HepG2 (cell line): ENCODE results near the gene EXOC3L2. TPM values are rescaled to one million over a fixed set of nuclear protein-coding genes. Genes with fewer than 3 reads are reported as not detected.

Experiments
- ATAC-seq: fragments of 200-7000 bp; cut with Tn5 transposase; 3 replicates; pipeline ENCODE4 v1.9.1; 2020; ENCODE audit warnings: mild to moderate bottlenecking, moderate library complexity
- BruUV-seq: library from RNA; stranded (reverse); fragments of 400-500 nt; replicated peaks from 2 replicates; lab custom pipeline; 2021; lab: Mats Ljungman, UMichigan
- CTCF ChIA-PET: fragments of 300-600 bp; formaldehyde crosslinking; extraction: SDS; loops from one replicate; lab custom pipeline; 2021; ENCODE audit warnings: low total read pairs, inconsistent platforms, low intra/inter-chr PET ratio; lab: Yijun Ruan, JAX
- POLR2A ChIA-PET: fragments of 350-600 bp; sonication (Branson Sonifier 250); formaldehyde crosslinking; loops from one replicate; lab custom pipeline; 2020; ENCODE audit warnings: antibody characterized with exemption, inconsistent platforms; lab: Yijun Ruan, JAX
- DNase-seq: peaks from one replicate; pipeline ENCODE4 v3.0.0-alpha.2; 2015; ENCODE audit warnings: low spot score
- FAIRE-seq: peaks from 3 replicates; lab custom pipeline; 2011; peaks lifted over from hg19 to GRCh38; lab: Jason Lieb, UNC
- H2AFZ ChIP-seq: one replicate; pipeline ENCODE4 v1.6.1; 2011; ENCODE audit warnings: low read length, inconsistent platforms
- H3K27ac ChIP-seq: fragments of 300-600 bp; 3 replicates; pipeline ENCODE4 v1.8.0; 2011; ENCODE audit warnings: mixed run types, mild to moderate bottlenecking, mixed read lengths, low read length, inconsistent platforms; ENCODE audit not compliant: insufficient read depth; ENCODE audit errors: extremely low read length
- H3K27me3 ChIP-seq, 2 experiments: fragments of 200-600 bp in 1 of 2; 2 replicates in 1 of 2; 3 replicates in 1 of 2; pipeline versions ENCODE4 v1.6.0 to v1.8.0; 2011; ENCODE audit warnings: low read length in 2 of 2, mild to moderate bottlenecking in 2 of 2, moderate library complexity in 2 of 2, inconsistent platforms in 1 of 2; ENCODE audit not compliant: insufficient read depth in 2 of 2, control insufficient read depth in 1 of 2
- H3K36me3 ChIP-seq, 2 experiments: fragments of 200-600 bp in 1 of 2; replicated peaks in 1 of 2; 2 replicates in 1 of 2; 3 replicates in 1 of 2; pipeline versions ENCODE4 v1.5.1 to v1.8.0; 2011; ENCODE audit warnings: low read length in 2 of 2, inconsistent platforms in 1 of 2; ENCODE audit not compliant: insufficient read depth in 2 of 2, control insufficient read depth in 1 of 2
- H3K4me1 ChIP-seq: 2 replicates; pipeline ENCODE4 v1.5.1; 2012; ENCODE audit warnings: low read length, inconsistent platforms; ENCODE audit not compliant: insufficient read depth
- H3K4me2 ChIP-seq: 2 replicates; pipeline ENCODE4 v1.6.0; 2011; ENCODE audit warnings: low read depth, low read length, inconsistent platforms
- H3K4me3 ChIP-seq, 3 experiments: fragments of 200-600 bp in 1 of 3; sonication (generic), shearing (Covaris generic) in 1 of 3; replicated peaks in 1 of 3; 2 replicates each; pipeline ENCODE4 v1.5.1; 2011 to 2016; ENCODE audit warnings: low read length in 3 of 3, inconsistent platforms in 2 of 3, low read depth in 2 of 3, mild to moderate bottlenecking in 2 of 3, control low read depth in 1 of 3, mixed read lengths in 1 of 3; ENCODE audit not compliant: insufficient read depth in 1 of 3
- H3K79me2 ChIP-seq: one replicate; pipeline ENCODE4 v1.6.1; 2011; ENCODE audit warnings: low read length, inconsistent platforms; ENCODE audit not compliant: insufficient read depth
- H3K9ac ChIP-seq: 2 replicates; pipeline ENCODE4 v1.6.0; 2011; ENCODE audit warnings: mild to moderate bottlenecking, low read depth, low read length, inconsistent platforms; ENCODE audit not compliant: insufficient read depth
- H3K9me3 ChIP-seq: 2 replicates; pipeline ENCODE4 v1.5.1; 2012; ENCODE audit warnings: mild to moderate bottlenecking, low read length
- H4K20me1 ChIP-seq: 2 replicates; pipeline ENCODE4 v1.6.0; 2011; ENCODE audit warnings: inconsistent platforms, mild to moderate bottlenecking, low read length, moderate library complexity; ENCODE audit not compliant: insufficient read depth
- ARID3A ChIP-seq: IDR thresholded peaks from 2 replicates; pipeline ENCODE4 v1.6.1; 2012; ENCODE audit warnings: low read depth, low read length, improper control_type of control experiment
- ESRRA ChIP-seq: sonication (generic); formaldehyde crosslinking; IDR thresholded peaks from 2 replicates; pipeline ENCODE4 v1.5.1; 2020; ENCODE audit warnings: mild to moderate bottlenecking, low read depth, missing genetic modification reagents
- ETS1 ChIP-seq: sonication (generic); formaldehyde crosslinking; IDR thresholded peaks from 2 replicates; pipeline ENCODE4 v1.4.0; 2020; ENCODE audit warnings: missing genetic modification reagents
- FOXJ3 ChIP-seq: sonication (generic); formaldehyde crosslinking; IDR thresholded peaks from 2 replicates; pipeline ENCODE4 v1.4.0; 2020; ENCODE audit warnings: missing genetic modification reagents, mild to moderate bottlenecking, borderline replicate concordance
- SALL1 ChIP-seq: sonication (generic); formaldehyde crosslinking; IDR thresholded peaks from 2 replicates; pipeline ENCODE4 v1.8.0; 2022; ENCODE audit warnings: mild to moderate bottlenecking, missing genetic modification reagents
- ZNF230 ChIP-seq: sonication (generic); formaldehyde crosslinking; IDR thresholded peaks from 2 replicates; pipeline ENCODE4 v1.4.0; 2020; ENCODE audit warnings: mild to moderate bottlenecking, missing genetic modification reagents
- ZNF460 ChIP-seq: sonication (generic); formaldehyde crosslinking; IDR thresholded peaks from 2 replicates; pipeline ENCODE4 v1.5.1; 2020; ENCODE audit warnings: missing genetic modification reagents, mild to moderate bottlenecking, borderline replicate concordance
- ZNF501 ChIP-seq: sonication (generic); formaldehyde crosslinking; IDR thresholded peaks from 2 replicates; pipeline ENCODE4 v1.5.1; 2020; ENCODE audit warnings: mild to moderate bottlenecking, moderate library complexity, missing genetic modification reagents
- ZNF574 ChIP-seq: sonication (generic); formaldehyde crosslinking; IDR thresholded peaks from 2 replicates; pipeline ENCODE4 v1.4.0; 2020; ENCODE audit warnings: missing genetic modification reagents
- ZNF577 ChIP-seq: sonication (generic); formaldehyde crosslinking; IDR thresholded peaks from 2 replicates; pipeline ENCODE4 v1.4.0; 2020; ENCODE audit warnings: mild to moderate bottlenecking, low read depth, missing genetic modification reagents, borderline replicate concordance
- ZXDC ChIP-seq: sonication (generic); formaldehyde crosslinking; IDR thresholded peaks from 2 replicates; pipeline ENCODE4 v1.5.0; 2020; ENCODE audit warnings: mild to moderate bottlenecking, missing genetic modification reagents
- WGBS: methylation state at CpG from one replicate; pipeline ENCODE4 v1.1.6; 2017; ENCODE audit warnings: low lambda C conversion rate; 5-methylcytosine and 5-hydroxymethylcytosine counted together
- in situ Hi-C: cut with HindIII; loops from 2 replicates; pipeline ENCODE4 v1.10.0; 2017; ENCODE audit warnings: low pct_unique_long_range_greater_than_20kb; ENCODE audit not compliant: extremely low pct_ligation_motif_present
- intact Hi-C: fragments of 100-400 bp; cut with micrococcal nuclease; formaldehyde crosslinking; loops from one replicate; pipeline ENCODE4 v1.10.0; 2022; ENCODE audit not compliant: unreplicated experiment
- polyA plus RNA-seq, 8 experiments: library from polyadenylated mRNA; depleted of rRNA in 3 of 8; stranded (reverse) in 7 of 8; unstranded in 1 of 8; fragments of >200 nt; fragmentation: Illumina TruSeq in 4 of 8; extraction: Trizol in 4 of 8; gene quantifications; 2 replicates each; pipeline versions ENCODE4 v1.2.1 to v1.2.3, GENCODE V29; 2011 to 2016; ENCODE audit warnings: low read depth in 4 of 8, missing spikeins in 1 of 8, mixed read lengths in 1 of 8; ENCODE audit not compliant: insufficient read depth in 1 of 8
- total RNA-seq, 5 experiments: library from RNA; depleted of rRNA; stranded (reverse); fragments of >200 nt; fragmentation: Illumina TruSeq; extraction: Trizol; gene quantifications; 2 replicates each; pipeline ENCODE4 v1.2.3, GENCODE V29; 2016; ENCODE audit warnings: low read depth in 1 of 5

Gene EXOC3L2
- total and polyA plus RNA-seq, 2 of the 13 experiments (the other 11 are each of a cell fraction or from before 2014, with no cell fraction given), result 0.21 TPM; not detected in 1

GRCh38 chr19:45186509-45187334, 58.5 kb downstream of the EXOC3L2 start (continued):
- 0 out of 2 replicates have a peak, but pooled peaks have one; percentile 19 for TF ChIP-seq ZNF574 (CRISPR knock-in tag)
- peak; percentile 73 for TF ChIP-seq ZNF460 (CRISPR knock-in tag)
- no peak for TF ChIP-seq ESRRA
- peak; percentile 40; the same call in 1 of the 2 replicates for TF ChIP-seq SALL1
- TF ChIP-seq ARID3A, result peak; percentile 52; the same call in 1 of the 2 replicates

GRCh38 chr19:45184115-45184514, 61.1 kb downstream of the EXOC3L2 start:
- Histone ChIP-seq H3K36me3 (no peaks in the 10 kb centered on the region), H3K4me1 (peaks cover 47% of the 10 kb centered on the region), H3K27ac (no peak overlapping the region), H3K9ac (no peak overlapping the region), H3K27me3 (no peaks in the 10 kb centered on the region), H2AFZ (no peak overlapping the region), H3K79me2 (peaks cover 15% of the 10 kb centered on the region), H3K9me3 (no peaks in the 10 kb centered on the region), H3K4me2 (no peak overlapping the region), H3K4me3 (no peak overlapping the region), H4K20me1 (0 out of 2 replicates have a peak, but pooled peaks cover 2% of the 10 kb centered on the region)
- WGBS, result 93% methylated on average over 5 of the region's 5 CpGs
- intact Hi-C loops, result loop anchor here (10.0 kb wide), 1 partner anchor 61 kb away; the partner anchor contains the start of gene EXOC3L2
- in situ Hi-C loops, result no loop called here
- FAIRE-seq (no peak), ATAC-seq (no peak), DNase-seq (no peak)
- ChIA-PET CTCF (no interaction called here), POLR2A (no interaction called here)
- BruUV-seq, result no TSS peak
- TF ChIP-seq ZNF501 (CRISPR knock-in tag) (no peak), FOXJ3 (CRISPR knock-in tag) (no peak), ZNF577 (no peak), ZXDC (CRISPR knock-in tag) (no peak), ETS1 (CRISPR knock-in tag) (no peak), ZNF230 (CRISPR knock-in tag) (no peak)
